Activated gamma-delta T cell treated with anti-CD3 and anti-CD28 coated beads, Interleukin-2, amount 50 U/mL, for 16 hours (primary cell): ENCODE data around the gene TNFRSF18.
"Not testable (repeated sequence)": the region's sequence is repeated elsewhere in the genome, so short reads cannot be mapped to it uniquely, and the experiment has no call there.

Source experiments
- DNase-seq: peaks from one replicate; pipeline ENCODE4 v3.0.0-alpha.2; 2020; ENCODE audit warnings: low read depth

Gene TNFRSF18

GRCh38 chr1:1177452-1178206 is 28.8 kb downstream of the TNFRSF18 start:
- no peak for DNase-seq

GRCh38 chr1:1176931-1177330 is 29.5 kb downstream of the TNFRSF18 start:
- no peak for DNase-seq

- not testable (repeated sequence) for DNase-seq
These were observed 30.2 kb downstream of the TNFRSF18 start for GRCh38 chr1:1176063-1176761.

GRCh38 chr1:1175221-1176062 is 30.9 kb downstream of the TNFRSF18 start:
- DNase-seq: no peak

GRCh38 chr1:1173793-1174415 is 32.5 kb downstream of the TNFRSF18 start, which contains the start of gene TTLL10:
Gene TTLL10, plus strand, starts transcription at chr1:1173880. Its CDS starts 5,336 bp downstream, at chr1:1179216.
- peak; percentile 24 for DNase-seq

- DNase-seq: no peak
These were observed 33.2 kb downstream of the TNFRSF18 start for GRCh38 chr1:1173061-1173792.

- DNase-seq: no peak
These were observed 34.6 kb downstream of the TNFRSF18 start for GRCh38 chr1:1171546-1172340.

GRCh38 chr1:1171161-1171545 is 35.2 kb downstream of the TNFRSF18 start:
- no peak for DNase-seq

GRCh38 chr1:1170215-1171091 is 35.9 kb downstream of the TNFRSF18 start:
- DNase-seq: no peak

- no peak for DNase-seq
These were observed 36.8 kb downstream of the TNFRSF18 start for GRCh38 chr1:1169429-1170214.

GRCh38 chr1:1168451-1169411 is 37.7 kb downstream of the TNFRSF18 start:
- no peak for DNase-seq

- DNase-seq: no peak
These were observed 38.4 kb downstream of the TNFRSF18 start for GRCh38 chr1:1167841-1168450.

- no peak for DNase-seq
These were observed 39.0 kb downstream of the TNFRSF18 start for GRCh38 chr1:1167398-1167821.

GRCh38 chr1:1166642-1167397 is 39.6 kb downstream of the TNFRSF18 start:
- no peak for DNase-seq

GRCh38 chr1:1165900-1166421 is 40.4 kb downstream of the TNFRSF18 start:
- DNase-seq: no peak

GRCh38 chr1:1165485-1165884 is 40.9 kb downstream of the TNFRSF18 start:
- DNase-seq: no peak
